SW480 (cell line): ENCODE measurements around the gene GPSM1.

Experiments
- DNase-seq: peaks from one replicate; pipeline ENCODE4 v3.0.0-alpha.2; 2016; ENCODE audit warnings: low spot score

GPSM1 gene

GRCh38 chr9:136332482-136332983 lies 5.2 kb downstream of the GPSM1 start:
- DNase-seq = no peak

- no peak for DNase-seq
Observed at GRCh38 chr9:136333045-136333444, 5.7 kb downstream of the GPSM1 start.

GRCh38 chr9:136333486-136333885 lies 6.1 kb downstream of the GPSM1 start:
- DNase-seq = no peak

GRCh38 chr9:136334541-136334940 lies 7.2 kb downstream of the GPSM1 start:
- DNase-seq = no peak

- no peak for DNase-seq
Observed at GRCh38 chr9:136335296-136336155, 8.2 kb downstream of the GPSM1 start.

GRCh38 chr9:136336156-136336870 lies 9.0 kb downstream of the GPSM1 start:
- no peak for DNase-seq

- no peak for DNase-seq
Observed at GRCh38 chr9:136336881-136337280, 9.5 kb downstream of the GPSM1 start.

GRCh38 chr9:136337416-136338395 lies 10.4 kb downstream of the GPSM1 start:
- DNase-seq = no peak

- no peak for DNase-seq
Observed at GRCh38 chr9:136338511-136338910, 11.2 kb downstream of the GPSM1 start.

GRCh38 chr9:136339173-136339957 lies 12.0 kb downstream of the GPSM1 start:
- peak; percentile 56 for DNase-seq

GRCh38 chr9:136339958-136340310 lies 12.6 kb downstream of the GPSM1 start:
- DNase-seq = no peak

GRCh38 chr9:136340356-136341041 lies 13.2 kb downstream of the GPSM1 start:
- DNase-seq = no peak

GRCh38 chr9:136341042-136341655 lies 13.8 kb downstream of the GPSM1 start:
- DNase-seq = no peak

- DNase-seq = no peak
Observed at GRCh38 chr9:136341769-136342168, 14.4 kb downstream of the GPSM1 start.

GRCh38 chr9:136342181-136343120 lies 15.1 kb downstream of the GPSM1 start:
- DNase-seq = peak; percentile 52

GRCh38 chr9:136343121-136343883 lies 16.0 kb downstream of the GPSM1 start:
- DNase-seq = no peak

- DNase-seq = no peak
Observed at GRCh38 chr9:136343884-136344269, 16.5 kb downstream of the GPSM1 start.
